GM12878 (cell line): ENCODE data around the gene DDX46. TPM values are rescaled to one million over a fixed set of nuclear protein-coding genes. Genes with fewer than 3 reads are reported as not detected.

ENCODE experiments used
- BCL11A ChIP-seq: IDR thresholded peaks from 2 replicates; pipeline ENCODE4 v1.6.1; 2011; ENCODE audit warnings: low read depth, low read length
- CBX3 ChIP-seq: fragments of 200-600 bp; sonication (generic); IDR thresholded peaks from 2 replicates; pipeline ENCODE4 v1.6.1; 2016; ENCODE audit warnings: low read depth, borderline replicate concordance
- CTCF ChIP-seq, 3 experiments: IDR thresholded peaks in 2 of 3; conservative IDR thresholded peaks in 1 of 3; 2 replicates each; pipeline ENCODE4 v1.5.1; 2011; ENCODE audit warnings: low read depth in 3 of 3, low read length in 3 of 3, mild to moderate bottlenecking in 3 of 3, control low read depth in 2 of 3, moderate library complexity in 2 of 3, inconsistent platforms in 1 of 3, mixed read lengths in 1 of 3; ENCODE audit not compliant: control insufficient read depth in 2 of 3, insufficient read depth in 1 of 3; ENCODE audit errors: extremely low read depth in 1 of 3
- FOS ChIP-seq: IDR thresholded peaks from 3 replicates; pipeline ENCODE4 v1.6.1; 2011; ENCODE audit warnings: borderline replicate concordance; ENCODE audit not compliant: insufficient read length; ENCODE audit errors: extremely low read depth
- IRF4 ChIP-seq: IDR thresholded peaks from 2 replicates; pipeline ENCODE4 v1.6.1; 2011; ENCODE audit warnings: low read depth, low read length
- MEF2A ChIP-seq: IDR thresholded peaks from 2 replicates; pipeline ENCODE4 v1.6.1; 2011; ENCODE audit warnings: low read depth, mild to moderate bottlenecking, low read length, moderate library complexity; ENCODE audit not compliant: insufficient read depth
- MYB ChIP-seq: fragments of 150-350 bp; IDR thresholded peaks from 2 replicates; pipeline ENCODE4 v1.6.1; 2014; ENCODE audit warnings: mild to moderate bottlenecking, low read depth, low read length, borderline replicate concordance
- NFXL1 ChIP-seq: fragments of 450-650 bp; IDR thresholded peaks from 2 replicates; pipeline ENCODE4 v1.6.1; 2017; ENCODE audit warnings: antibody characterized with exemption, mild to moderate bottlenecking, borderline replicate concordance
- NFYB ChIP-seq: IDR thresholded peaks from 2 replicates; pipeline ENCODE4 v1.6.1; 2011; ENCODE audit warnings: low read depth, mild to moderate bottlenecking, low read length, improper control_type of control experiment, moderate library complexity; ENCODE audit not compliant: insufficient read depth
- RAD51 ChIP-seq: fragments of 450-650 bp; IDR thresholded peaks from 2 replicates; pipeline ENCODE4 v1.6.1; 2016; ENCODE audit warnings: moderate library complexity, mild to moderate bottlenecking, inconsistent platforms
- SREBF1 ChIP-seq: IDR thresholded peaks from 2 replicates; pipeline ENCODE4 v1.6.1; 2012; ENCODE audit warnings: mild to moderate bottlenecking, low read length
- SREBF2 ChIP-seq: IDR thresholded peaks from 2 replicates; pipeline ENCODE4 v1.6.1; 2012; ENCODE audit warnings: mild to moderate bottlenecking, low read length
- SUPT20H ChIP-seq: IDR thresholded peaks from 2 replicates; pipeline ENCODE4 v1.6.1; 2011; ENCODE audit warnings: low read depth, mild to moderate bottlenecking, low read length, moderate library complexity, borderline replicate concordance; ENCODE audit not compliant: control insufficient read depth
- TBL1XR1 ChIP-seq: IDR thresholded peaks from 2 replicates; pipeline ENCODE4 v1.6.1; 2012; ENCODE audit warnings: low read depth, low read length, improper control_type of control experiment
- TCF7 ChIP-seq: IDR thresholded peaks from 2 replicates; pipeline ENCODE4 v1.6.1; 2014; ENCODE audit warnings: antibody characterized with exemption, borderline replicate concordance
- ZNF207 ChIP-seq: fragments of 450-650 bp; IDR thresholded peaks from 2 replicates; pipeline ENCODE4 v1.6.1; 2014; ENCODE audit warnings: antibody characterized with exemption, mild to moderate bottlenecking, borderline replicate concordance
- ZNF274 ChIP-seq: IDR thresholded peaks from one replicate; pipeline ENCODE4 v1.8.0; 2011; ENCODE audit not compliant: insufficient read length, insufficient read depth
- ZSCAN29 ChIP-seq: fragments of 450-650 bp; IDR thresholded peaks from 2 replicates; pipeline ENCODE4 v1.6.1; 2017; ENCODE audit warnings: mild to moderate bottlenecking, moderate library complexity
- polyA plus RNA-seq, 11 experiments: library from polyadenylated mRNA; depleted of rRNA in 4 of 11; unstranded in 6 of 11; stranded (reverse) in 5 of 11; fragments of >200 nt; fragmentation: Nextera tagmentation in 4 of 11; fragmentation: Illumina TruSeq in 1 of 11; extraction: Ambion mirVana in 4 of 11; extraction: Trizol in 1 of 11; gene quantifications; 1 replicate in 1 of 11; 2 replicates in 10 of 11; pipeline versions ENCODE4 v1.2.1 to v1.2.3, GENCODE V29; 2011 to 2016; ENCODE audit warnings: inconsistent platforms in 2 of 11, missing spikeins in 2 of 11, low read depth in 1 of 11
- total RNA-seq, 4 experiments: library from RNA; depleted of rRNA in 3 of 4; stranded (reverse); fragments of >200 nt in 3 of 4; fragmentation: Illumina TruSeq in 1 of 4; extraction: Trizol in 1 of 4; gene quantifications; 2 replicates each; pipeline versions ENCODE4 v1.2.1 to v1.2.3, GENCODE V29; 2013 to 2021
- TF ChIP-seq, protein P1 (sequence below): fragments of 450-650 bp; IDR thresholded peaks from 2 replicates; pipeline ENCODE4 v1.6.1; 2017; ENCODE audit warnings: mild to moderate bottlenecking, low read depth, inconsistent platforms; ENCODE audit not compliant: poor library complexity, severe bottlenecking
- TF ChIP-seq, protein P2 (sequence below): fragments of 450-650 bp; IDR thresholded peaks from 2 replicates; pipeline ENCODE4 v1.6.1; 2017; ENCODE audit warnings: mild to moderate bottlenecking, moderate library complexity
- TF ChIP-seq, protein P3 (sequence below): IDR thresholded peaks from 2 replicates; pipeline ENCODE4 v1.6.1; 2012; ENCODE audit warnings: low read depth, low read length, improper control_type of control experiment

Gene DDX46
- total and polyA plus RNA-seq, 10 of the 15 experiments (the other 5 are each of a cell fraction or from before 2014, with no cell fraction given) = 23.0 to 77.1 (median 42.2) TPM

GRCh38 chr5:134845852-134846640 is 87.5 kb downstream of the DDX46 start, which contains the start of gene C5orf24 (continued):
- no peak for TF ChIP-seq CBX3
- no peak for TF ChIP-seq NFYB
- no peak for TF ChIP-seq TCF7
- TF ChIP-seq, protein P1, sequence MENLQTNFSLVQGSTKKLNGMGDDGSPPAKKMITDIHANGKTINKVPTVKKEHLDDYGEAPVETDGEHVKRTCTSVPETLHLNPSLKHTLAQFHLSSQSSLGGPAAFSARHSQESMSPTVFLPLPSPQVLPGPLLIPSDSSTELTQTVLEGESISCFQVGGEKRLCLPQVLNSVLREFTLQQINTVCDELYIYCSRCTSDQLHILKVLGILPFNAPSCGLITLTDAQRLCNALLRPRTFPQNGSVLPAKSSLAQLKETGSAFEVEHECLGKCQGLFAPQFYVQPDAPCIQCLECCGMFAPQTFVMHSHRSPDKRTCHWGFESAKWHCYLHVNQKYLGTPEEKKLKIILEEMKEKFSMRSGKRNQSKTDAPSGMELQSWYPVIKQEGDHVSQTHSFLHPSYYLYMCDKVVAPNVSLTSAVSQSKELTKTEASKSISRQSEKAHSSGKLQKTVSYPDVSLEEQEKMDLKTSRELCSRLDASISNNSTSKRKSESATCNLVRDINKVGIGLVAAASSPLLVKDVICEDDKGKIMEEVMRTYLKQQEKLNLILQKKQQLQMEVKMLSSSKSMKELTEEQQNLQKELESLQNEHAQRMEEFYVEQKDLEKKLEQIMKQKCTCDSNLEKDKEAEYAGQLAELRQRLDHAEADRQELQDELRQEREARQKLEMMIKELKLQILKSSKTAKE = no peak
- TF ChIP-seq FOS = no peak
- TF ChIP-seq MYB = no peak
- TF ChIP-seq SREBF2 = no peak
- 0 out of 2 replicates have a peak, but pooled peaks have one; percentile 87 for TF ChIP-seq ZNF207
- no peak for TF ChIP-seq BCL11A
- TF ChIP-seq MEF2A = no peak
- TF ChIP-seq ZSCAN29 = no peak
- peak; percentile 41; the same call in 1 of the 2 replicates for TF ChIP-seq TBL1XR1
- no peak for TF ChIP-seq ZNF274
- TF ChIP-seq, protein P2, sequence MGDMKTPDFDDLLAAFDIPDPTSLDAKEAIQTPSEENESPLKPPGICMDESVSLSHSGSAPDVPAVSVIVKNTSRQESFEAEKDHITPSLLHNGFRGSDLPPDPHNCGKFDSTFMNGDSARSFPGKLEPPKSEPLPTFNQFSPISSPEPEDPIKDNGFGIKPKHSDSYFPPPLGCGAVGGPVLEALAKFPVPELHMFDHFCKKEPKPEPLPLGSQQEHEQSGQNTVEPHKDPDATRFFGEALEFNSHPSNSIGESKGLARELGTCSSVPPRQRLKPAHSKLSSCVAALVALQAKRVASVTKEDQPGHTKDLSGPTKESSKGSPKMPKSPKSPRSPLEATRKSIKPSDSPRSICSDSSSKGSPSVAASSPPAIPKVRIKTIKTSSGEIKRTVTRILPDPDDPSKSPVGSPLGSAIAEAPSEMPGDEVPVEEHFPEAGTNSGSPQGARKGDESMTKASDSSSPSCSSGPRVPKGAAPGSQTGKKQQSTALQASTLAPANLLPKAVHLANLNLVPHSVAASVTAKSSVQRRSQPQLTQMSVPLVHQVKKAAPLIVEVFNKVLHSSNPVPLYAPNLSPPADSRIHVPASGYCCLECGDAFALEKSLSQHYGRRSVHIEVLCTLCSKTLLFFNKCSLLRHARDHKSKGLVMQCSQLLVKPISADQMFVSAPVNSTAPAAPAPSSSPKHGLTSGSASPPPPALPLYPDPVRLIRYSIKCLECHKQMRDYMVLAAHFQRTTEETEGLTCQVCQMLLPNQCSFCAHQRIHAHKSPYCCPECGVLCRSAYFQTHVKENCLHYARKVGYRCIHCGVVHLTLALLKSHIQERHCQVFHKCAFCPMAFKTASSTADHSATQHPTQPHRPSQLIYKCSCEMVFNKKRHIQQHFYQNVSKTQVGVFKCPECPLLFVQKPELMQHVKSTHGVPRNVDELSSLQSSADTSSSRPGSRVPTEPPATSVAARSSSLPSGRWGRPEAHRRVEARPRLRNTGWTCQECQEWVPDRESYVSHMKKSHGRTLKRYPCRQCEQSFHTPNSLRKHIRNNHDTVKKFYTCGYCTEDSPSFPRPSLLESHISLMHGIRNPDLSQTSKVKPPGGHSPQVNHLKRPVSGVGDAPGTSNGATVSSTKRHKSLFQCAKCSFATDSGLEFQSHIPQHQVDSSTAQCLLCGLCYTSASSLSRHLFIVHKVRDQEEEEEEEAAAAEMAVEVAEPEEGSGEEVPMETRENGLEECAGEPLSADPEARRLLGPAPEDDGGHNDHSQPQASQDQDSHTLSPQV = no peak
- no peak for TF ChIP-seq SUPT20H
- TF ChIP-seq, protein P3, sequence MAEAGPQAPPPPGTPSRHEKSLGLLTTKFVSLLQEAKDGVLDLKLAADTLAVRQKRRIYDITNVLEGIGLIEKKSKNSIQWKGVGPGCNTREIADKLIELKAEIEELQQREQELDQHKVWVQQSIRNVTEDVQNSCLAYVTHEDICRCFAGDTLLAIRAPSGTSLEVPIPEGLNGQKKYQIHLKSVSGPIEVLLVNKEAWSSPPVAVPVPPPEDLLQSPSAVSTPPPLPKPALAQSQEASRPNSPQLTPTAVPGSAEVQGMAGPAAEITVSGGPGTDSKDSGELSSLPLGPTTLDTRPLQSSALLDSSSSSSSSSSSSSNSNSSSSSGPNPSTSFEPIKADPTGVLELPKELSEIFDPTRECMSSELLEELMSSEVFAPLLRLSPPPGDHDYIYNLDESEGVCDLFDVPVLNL = peak; percentile 82
- TF ChIP-seq CTCF (IDR thresholded peaks at IDR 0.05 in 2 of 3, conservative IDR thresholded peaks at IDR 0.05 in 1 of 3; ENCODE audit: control insufficient read depth in 2 of 3, extremely low read depth in 1 of 3, insufficient read depth in 1 of 3, low read depth in 3 of 3, low read length in 3 of 3) = no peak
- TF ChIP-seq NFXL1 = no peak
- TF ChIP-seq IRF4 = peak; percentile 10; the same call in 1 of the 2 replicates
- no peak for TF ChIP-seq RAD51
- TF ChIP-seq SREBF1 = no peak; the same call in 1 of the 2 replicates
